ENCODE results near the gene ZNF729.

ZNF729 gene

GRCh38 chr19:22327321-22327720, 41.1 kb downstream of the ZNF729 start:
- no peak overlapping the region for H3K4me3 ChIP-seq
- H3K27ac ChIP-seq: no peak overlapping the region
- no peaks in the 10 kb centered on the region for H3K36me3 ChIP-seq (ENCODE audit: insufficient read depth, low read length)
- TF ChIP-seq FOXP2 (optimal IDR thresholded peaks at IDR 0.05; ENCODE audit: control extremely low read depth, extremely low read length, insufficient read depth) (no peak), EZH2 (IDR thresholded peaks at IDR 0.05) (no peak), POLR2AphosphoS5 (IDR thresholded peaks at IDR 0.05; ENCODE audit: borderline replicate concordance, low read depth, low read length) (no peak)
- H3K9me3 ChIP-seq (ENCODE audit: low read depth, low read length): no peaks in the 10 kb centered on the region
- DNase-seq (ENCODE audit: low read depth, low spot score): no peak
- no peak overlapping the region for H3K9ac ChIP-seq (ENCODE audit: insufficient read length)

GRCh38 chr19:22331521-22331920, 45.3 kb downstream of the ZNF729 start:
- H3K9me3 ChIP-seq (ENCODE audit: low read depth, low read length): no peaks in the 10 kb centered on the region
- H3K36me3 ChIP-seq (ENCODE audit: insufficient read depth, low read length): no peaks in the 10 kb centered on the region
- H3K9ac ChIP-seq (ENCODE audit: insufficient read length): no peak overlapping the region
- H3K4me3 ChIP-seq: no peak overlapping the region
- TF ChIP-seq FOXP2 (optimal IDR thresholded peaks at IDR 0.05; ENCODE audit: control extremely low read depth, extremely low read length, insufficient read depth): no peak
- no peak for TF ChIP-seq POLR2AphosphoS5 (IDR thresholded peaks at IDR 0.05; ENCODE audit: borderline replicate concordance, low read depth, low read length)
- no peak for TF ChIP-seq EZH2 (IDR thresholded peaks at IDR 0.05)
- no peak overlapping the region for H3K27ac ChIP-seq
- DNase-seq (ENCODE audit: low read depth, low spot score): no peak

- H3K9me3 ChIP-seq (ENCODE audit: low read depth, low read length): no peaks in the 10 kb centered on the region
- TF ChIP-seq FOXP2 (optimal IDR thresholded peaks at IDR 0.05; ENCODE audit: control extremely low read depth, extremely low read length, insufficient read depth) (no peak), POLR2AphosphoS5 (IDR thresholded peaks at IDR 0.05; ENCODE audit: borderline replicate concordance, low read depth, low read length) (no peak), EZH2 (IDR thresholded peaks at IDR 0.05) (no peak)
- DNase-seq (ENCODE audit: low read depth, low spot score): no peak
- no peaks in the 10 kb centered on the region for H3K36me3 ChIP-seq (ENCODE audit: insufficient read depth, low read length)
- H3K27ac ChIP-seq: no peak overlapping the region
- H3K4me3 ChIP-seq: no peak overlapping the region
- H3K9ac ChIP-seq (ENCODE audit: insufficient read length): no peak overlapping the region
Measured at GRCh38 chr19:22332924-22333323, 46.7 kb downstream of the ZNF729 start.

GRCh38 chr19:22335716-22336115, 49.5 kb downstream of the ZNF729 start:
- H3K4me3 ChIP-seq: no peak overlapping the region
- DNase-seq (ENCODE audit: low read depth, low spot score): no peak
- TF ChIP-seq POLR2AphosphoS5 (IDR thresholded peaks at IDR 0.05; ENCODE audit: borderline replicate concordance, low read depth, low read length): no peak
- TF ChIP-seq EZH2 (IDR thresholded peaks at IDR 0.05): no peak
- TF ChIP-seq FOXP2 (optimal IDR thresholded peaks at IDR 0.05; ENCODE audit: control extremely low read depth, extremely low read length, insufficient read depth): no peak
- no peak overlapping the region for H3K27ac ChIP-seq
- H3K9me3 ChIP-seq (ENCODE audit: low read depth, low read length): no peaks in the 10 kb centered on the region
- no peak overlapping the region for H3K9ac ChIP-seq (ENCODE audit: insufficient read length)
- no peaks in the 10 kb centered on the region for H3K36me3 ChIP-seq (ENCODE audit: insufficient read depth, low read length)

- Histone ChIP-seq H3K36me3 (ENCODE audit: insufficient read depth, low read length) (no peaks in the 10 kb centered on the region), H3K4me3 (no peak overlapping the region), H3K27ac (no peak overlapping the region), H3K9ac (ENCODE audit: insufficient read length) (no peak overlapping the region), H3K9me3 (ENCODE audit: low read depth, low read length) (no peaks in the 10 kb centered on the region)
- TF ChIP-seq FOXP2 (optimal IDR thresholded peaks at IDR 0.05; ENCODE audit: control extremely low read depth, extremely low read length, insufficient read depth) (no peak), EZH2 (IDR thresholded peaks at IDR 0.05) (no peak), POLR2AphosphoS5 (IDR thresholded peaks at IDR 0.05; ENCODE audit: borderline replicate concordance, low read depth, low read length) (no peak)
- no peak for DNase-seq (ENCODE audit: low read depth, low spot score)
Measured at GRCh38 chr19:22354665-22355064, 68.4 kb downstream of the ZNF729 start.
